CD4-positive, CD25-positive, alpha-beta regulatory T cell (primary cell): ENCODE data around the gene RPS29. TPM values are rescaled to one million over a fixed set of nuclear protein-coding genes. Genes with fewer than 3 reads are reported as not detected.
"Not testable (repeated sequence)": the region's sequence is repeated elsewhere in the genome, so short reads cannot be mapped to it uniquely, and the experiment has no call there.

Source experiments
- ATAC-seq, 2 donors: fragments of 150-1000 bp; cut with Tn5 transposase; one replicate each; pipeline ENCODE4 v1.10.0; 2021; ENCODE audit warnings: low read depth in 2 of 2, moderate number of reproducible peaks in 2 of 2, moderate library complexity in 1 of 2
- DNase-seq, 3 donors: peaks; one replicate each; pipeline versions ENCODE4 v3.0.0 to v3.0.0-alpha.2; 2012 to 2022; ENCODE audit warnings: mixed read lengths in 1 of 3
- H3K27ac ChIP-seq: one replicate; pipeline ENCODE4 v1.7.0; 2013; ENCODE audit warnings: mild to moderate bottlenecking, low read length; ENCODE audit not compliant: insufficient read depth, poor library complexity, severe bottlenecking
- H3K27me3 ChIP-seq: one replicate; pipeline ENCODE4 v1.7.0; 2013; ENCODE audit warnings: low read length; ENCODE audit not compliant: control insufficient read depth, insufficient read depth
- H3K36me3 ChIP-seq: one replicate; pipeline ENCODE4 v1.7.0; 2013; ENCODE audit warnings: mild to moderate bottlenecking, low read length, moderate library complexity; ENCODE audit not compliant: control insufficient read depth, insufficient read depth
- H3K4me1 ChIP-seq: 2 replicates; pipeline ENCODE4 v1.7.0; 2013; ENCODE audit warnings: mild to moderate bottlenecking, low read length; ENCODE audit not compliant: insufficient read depth, control insufficient read depth, poor library complexity, severe bottlenecking
- H3K4me3 ChIP-seq: one replicate; pipeline ENCODE4 v1.7.0; 2013; ENCODE audit warnings: low read depth, mild to moderate bottlenecking, low read length, moderate library complexity
- H3K9me3 ChIP-seq, 2 experiments: 1 replicate in 1 of 2; 2 replicates in 1 of 2; pipeline ENCODE4 v1.7.0; 2013; ENCODE audit warnings: low read length in 2 of 2, mild to moderate bottlenecking in 1 of 2, moderate library complexity in 1 of 2; ENCODE audit not compliant: control insufficient read depth in 2 of 2
- H3K27ac Mint-ChIP-seq, 3 donors: one replicate each; pipeline ENCODE4 v1.8.0; 2020 to 2022; ENCODE audit warnings: mild to moderate bottlenecking in 3 of 3, mixed read lengths in 3 of 3, moderate library complexity in 2 of 3
- H3K27me3 Mint-ChIP-seq: one replicate; pipeline ENCODE4 v1.8.0; 2022; ENCODE audit warnings: mild to moderate bottlenecking, mixed read lengths
- H3K36me3 Mint-ChIP-seq: one replicate; pipeline ENCODE4 v1.8.0; 2020; ENCODE audit warnings: mixed read lengths
- H3K4me1 Mint-ChIP-seq, 4 donors: one replicate each; pipeline ENCODE4 v1.8.0; 2020 to 2022; ENCODE audit warnings: mixed read lengths in 4 of 4, mild to moderate bottlenecking in 1 of 4
- H3K4me3 Mint-ChIP-seq, 4 donors: one replicate each; pipeline ENCODE4 v1.8.0; 2020 to 2022; ENCODE audit warnings: mild to moderate bottlenecking in 4 of 4, mixed read lengths in 4 of 4, moderate library complexity in 3 of 4
- H3K9me3 Mint-ChIP-seq, 7 donors: one replicate each; pipeline ENCODE4 v1.8.0; 2020 to 2022; ENCODE audit warnings: mixed read lengths in 7 of 7, mild to moderate bottlenecking in 3 of 7, moderate library complexity in 2 of 7
- polyA plus RNA-seq, 4 donors: library from polyadenylated mRNA; unstranded; fragments of 300-500 nt; fragmentation: Illumina TruSeq; gene quantifications; one replicate each; pipeline ENCODE4 v1.2.3, GENCODE V29; 2021
- total RNA-seq: library from RNA; stranded (reverse); gene quantifications from one replicate; pipeline ENCODE4 v1.2.3, GENCODE V29; 2022

RPS29 gene
- total and polyA plus RNA-seq, 5 donors from 2014 or later = 2,952 to 11,285 (median 8,310) TPM

DNA sequence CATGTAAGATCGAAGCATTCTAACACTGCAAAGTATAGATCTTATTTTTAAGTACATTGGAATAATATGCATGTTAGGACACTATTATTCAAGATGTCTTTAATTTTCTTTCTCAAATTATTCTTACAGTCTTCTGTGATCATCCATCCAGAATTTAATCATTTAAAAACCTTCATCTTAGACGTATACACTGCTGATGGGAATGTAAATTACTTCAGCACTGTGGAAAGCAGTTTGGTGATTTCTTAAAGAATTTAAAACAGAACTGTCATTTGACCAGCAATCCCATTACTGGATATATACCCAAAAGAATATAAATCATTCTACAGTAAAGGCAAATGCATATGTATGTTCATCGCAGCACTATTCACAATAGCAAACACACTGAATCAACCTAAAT lies 3.2 kb upstream of the RPS29 start:
- ATAC-seq (no peak), DNase-seq (no peak)
- H3K4me1 ChIP-seq = peaks cover 4% of the 10 kb centered on the region
- peaks cover 0 to 7% (median 0%) of the 10 kb centered on the region in 7 donors for H3K9me3 Mint-ChIP-seq
- H3K27me3 ChIP-seq = no peaks in the 10 kb centered on the region
- H3K9me3 ChIP-seq = no peaks in the 10 kb centered on the region
- no peak overlapping the region for H3K4me3 ChIP-seq
- H3K27me3 Mint-ChIP-seq = peaks cover 11% of the 10 kb centered on the region
- no peak overlapping the region for H3K27ac ChIP-seq
- H3K4me3 Mint-ChIP-seq = peak overlapping the region in 2 of 4 donors; percentile 7 to 28
- H3K4me1 Mint-ChIP-seq = peaks cover 8 to 30% (median 19%) of the 10 kb centered on the region in 4 donors
- H3K36me3 Mint-ChIP-seq = peaks cover 9% of the 10 kb centered on the region
- H3K27ac Mint-ChIP-seq = peak overlapping the region in 1 of 3 donors; percentile 67
- peaks cover 3% of the 10 kb centered on the region for H3K36me3 ChIP-seq

DNA sequence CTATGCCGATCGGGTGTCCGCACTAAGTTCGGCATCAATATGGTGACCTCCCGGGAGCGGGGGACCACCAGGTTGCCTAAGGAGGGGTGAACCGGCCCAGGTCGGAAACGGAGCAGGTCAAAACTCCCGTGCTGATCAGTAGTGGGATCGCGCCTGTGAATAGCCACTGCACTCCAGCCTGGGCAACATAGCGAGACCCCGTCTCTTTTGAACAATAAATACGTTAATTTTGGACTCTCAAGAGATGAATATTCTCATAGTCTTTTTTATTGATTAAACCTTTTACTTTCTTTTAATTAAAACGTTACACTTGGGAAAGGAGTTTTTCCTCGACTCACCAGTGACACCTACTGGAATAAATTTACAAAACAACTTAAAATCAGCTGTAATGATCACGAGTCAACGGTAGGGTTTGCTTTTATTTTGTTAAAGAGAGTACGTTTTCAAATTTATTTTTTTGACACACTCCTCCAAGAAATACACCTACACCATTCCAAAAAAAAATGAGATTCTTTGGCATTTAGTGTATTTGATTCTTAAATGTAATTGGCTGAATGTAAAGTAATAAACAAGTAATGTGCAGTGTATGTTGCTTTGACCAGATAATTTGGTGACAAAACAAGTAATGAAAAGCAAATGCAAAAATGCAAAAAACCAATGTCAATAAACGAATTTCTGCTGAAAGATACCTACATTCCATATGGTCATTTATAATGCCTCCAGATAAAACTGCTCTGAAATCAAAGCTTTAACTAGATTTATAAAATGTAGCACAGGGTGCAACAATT lies 687 bp upstream of the RPS29 start:
- Histone ChIP-seq H3K27ac (peak overlapping the region; percentile 97), H3K9me3 (no peaks in the 10 kb centered on the region), H3K4me1 (peaks cover 28% of the 10 kb centered on the region), H3K27me3 (no peaks in the 10 kb centered on the region), H3K36me3 (peaks cover 27% of the 10 kb centered on the region), H3K4me3 (peak overlapping the region; percentile 100)
- H3K27ac Mint-ChIP-seq = peak overlapping the region; percentile 97 to 100 (median 99)
- peaks cover 27 to 56% (median 39%) of the 10 kb centered on the region in 4 donors for H3K4me1 Mint-ChIP-seq
- ATAC-seq (peak; percentile 35 to 39), DNase-seq (peak; percentile 18 to 86 (median 83))
- H3K36me3 Mint-ChIP-seq = peaks cover 34% of the 10 kb centered on the region
- H3K27me3 Mint-ChIP-seq = peaks cover 11% of the 10 kb centered on the region
- H3K4me3 Mint-ChIP-seq = peak overlapping the region; percentile 91 to 96 (median 94)
- peaks cover 0 to 7% (median 0%) of the 10 kb centered on the region in 7 donors for H3K9me3 Mint-ChIP-seq

DNA sequence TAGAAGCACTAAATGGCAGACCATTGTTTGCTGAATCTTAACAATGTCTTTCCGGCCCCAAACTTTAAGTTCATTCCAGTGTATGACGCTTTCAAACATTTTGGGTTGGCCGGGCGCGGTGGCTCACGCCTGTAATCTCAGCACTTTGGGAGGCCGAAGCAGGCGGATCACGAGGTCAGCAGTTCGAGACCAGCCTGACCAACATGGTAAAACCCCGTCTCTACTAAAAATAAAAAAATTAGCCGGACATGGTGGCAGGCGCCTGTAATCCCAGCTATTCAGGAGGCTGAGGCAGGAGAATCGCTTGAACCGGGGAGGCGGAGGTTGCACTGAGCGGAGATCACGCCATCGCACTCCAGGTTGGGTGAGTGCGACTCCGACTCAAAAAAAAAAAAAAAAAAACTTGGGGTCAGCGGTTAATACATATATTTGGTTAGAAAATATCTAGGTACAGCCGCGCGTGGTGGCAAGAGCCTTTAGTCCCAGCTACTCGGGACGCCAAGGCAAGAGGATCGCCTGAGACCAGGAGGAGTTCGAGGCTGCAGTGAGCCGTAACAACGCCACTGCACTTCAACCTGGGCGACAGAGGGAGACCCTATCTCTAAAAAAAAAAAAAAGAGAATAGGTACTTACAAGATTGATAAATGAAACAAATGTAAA lies 1.1 kb downstream of the RPS29 start:
- peaks cover 11% of the 10 kb centered on the region for H3K27me3 Mint-ChIP-seq
- Histone ChIP-seq H3K27ac (peak overlapping the region; percentile 97), H3K4me3 (peak overlapping the region; percentile 100), H3K36me3 (peaks cover 27% of the 10 kb centered on the region), H3K4me1 (peaks cover 34% of the 10 kb centered on the region)
- peaks cover 32 to 68% (median 46%) of the 10 kb centered on the region in 4 donors for H3K4me1 Mint-ChIP-seq
- not testable (repeated sequence) for H3K9me3 ChIP-seq, H3K9me3 Mint-ChIP-seq, ATAC-seq, H3K27me3 ChIP-seq
- peak overlapping the region; percentile 54 to 100 (median 97) for H3K27ac Mint-ChIP-seq
- peak overlapping the region; percentile 91 to 96 (median 94) for H3K4me3 Mint-ChIP-seq
- DNase-seq = peak in 1 of 3 donors; percentile 27
- H3K36me3 Mint-ChIP-seq = peaks cover 39% of the 10 kb centered on the region

DNA sequence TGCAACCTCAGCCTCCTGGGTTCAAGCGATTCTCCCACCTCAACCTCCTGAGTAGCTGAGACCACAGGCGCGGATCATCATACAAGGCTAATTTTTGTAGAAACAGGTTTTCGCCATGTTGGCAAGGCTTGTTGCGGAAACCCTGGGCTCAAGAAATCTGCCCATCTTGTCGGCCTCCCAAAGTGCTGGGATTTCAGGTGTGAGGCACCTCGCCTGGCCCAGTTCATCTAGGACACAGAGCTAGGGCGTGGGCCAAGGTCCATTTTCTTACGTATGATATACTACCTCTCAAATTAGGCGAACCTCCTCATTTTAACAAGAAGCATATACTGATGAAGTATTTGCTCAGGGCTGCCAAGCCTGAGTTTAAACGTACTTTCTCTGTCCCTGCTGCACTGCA lies 2.1 kb downstream of the RPS29 start:
- peaks cover 0 to 5% (median 0%) of the 10 kb centered on the region in 7 donors for H3K9me3 Mint-ChIP-seq
- Histone ChIP-seq H3K27ac (peak overlapping the region; percentile 97), H3K27me3 (no peaks in the 10 kb centered on the region), H3K9me3 (no peaks in the 10 kb centered on the region), H3K4me3 (peak overlapping the region; percentile 100), H3K36me3 (peaks cover 27% of the 10 kb centered on the region), H3K4me1 (peaks cover 38% of the 10 kb centered on the region)
- peaks cover 11% of the 10 kb centered on the region for H3K27me3 Mint-ChIP-seq
- peak overlapping the region; percentile 91 to 96 (median 94) for H3K4me3 Mint-ChIP-seq
- DNase-seq = no peak
- H3K27ac Mint-ChIP-seq = peak overlapping the region; percentile 48 to 100 (median 83)
- H3K4me1 Mint-ChIP-seq = peaks cover 35 to 75% (median 51%) of the 10 kb centered on the region in 4 donors
- no peak for ATAC-seq
- peaks cover 39% of the 10 kb centered on the region for H3K36me3 Mint-ChIP-seq

DNA sequence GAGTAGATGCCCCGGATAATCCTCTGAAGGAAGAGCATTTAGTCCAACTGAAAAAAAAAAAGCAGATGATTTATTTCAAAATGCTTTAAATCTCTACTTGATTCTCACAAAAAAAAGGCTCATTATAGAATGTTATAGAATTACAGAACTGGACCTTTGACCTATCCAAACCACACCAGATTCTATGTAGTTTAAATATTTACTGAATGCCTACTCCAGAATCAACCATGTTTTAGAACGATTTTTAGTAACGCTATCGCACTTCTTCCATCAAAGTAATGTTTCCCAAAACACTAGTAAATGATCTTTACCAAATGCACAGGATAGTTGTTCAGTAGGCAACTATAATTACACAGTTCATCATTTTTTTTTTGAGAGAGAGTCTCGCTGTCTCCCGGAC lies 2.6 kb downstream of the RPS29 start:
- no peak for ATAC-seq
- Mint-ChIP-seq H3K27ac (peak overlapping the region; percentile 48 to 100 (median 83)), H3K27me3 (peaks cover 11% of the 10 kb centered on the region), H3K9me3 (peaks cover 0 to 5% (median 0%) of the 10 kb centered on the region in 7 donors), H3K4me3 (peak overlapping the region; percentile 91 to 96 (median 94)), H3K36me3 (peaks cover 39% of the 10 kb centered on the region), H3K4me1 (peaks cover 35 to 79% (median 52%) of the 10 kb centered on the region in 4 donors)
- Histone ChIP-seq H3K4me1 (peaks cover 38% of the 10 kb centered on the region), H3K36me3 (peaks cover 27% of the 10 kb centered on the region), H3K9me3 (no peaks in the 10 kb centered on the region), H3K27me3 (no peaks in the 10 kb centered on the region), H3K4me3 (peak overlapping the region; percentile 100), H3K27ac (no peak overlapping the region)
- DNase-seq = no peak

DNA sequence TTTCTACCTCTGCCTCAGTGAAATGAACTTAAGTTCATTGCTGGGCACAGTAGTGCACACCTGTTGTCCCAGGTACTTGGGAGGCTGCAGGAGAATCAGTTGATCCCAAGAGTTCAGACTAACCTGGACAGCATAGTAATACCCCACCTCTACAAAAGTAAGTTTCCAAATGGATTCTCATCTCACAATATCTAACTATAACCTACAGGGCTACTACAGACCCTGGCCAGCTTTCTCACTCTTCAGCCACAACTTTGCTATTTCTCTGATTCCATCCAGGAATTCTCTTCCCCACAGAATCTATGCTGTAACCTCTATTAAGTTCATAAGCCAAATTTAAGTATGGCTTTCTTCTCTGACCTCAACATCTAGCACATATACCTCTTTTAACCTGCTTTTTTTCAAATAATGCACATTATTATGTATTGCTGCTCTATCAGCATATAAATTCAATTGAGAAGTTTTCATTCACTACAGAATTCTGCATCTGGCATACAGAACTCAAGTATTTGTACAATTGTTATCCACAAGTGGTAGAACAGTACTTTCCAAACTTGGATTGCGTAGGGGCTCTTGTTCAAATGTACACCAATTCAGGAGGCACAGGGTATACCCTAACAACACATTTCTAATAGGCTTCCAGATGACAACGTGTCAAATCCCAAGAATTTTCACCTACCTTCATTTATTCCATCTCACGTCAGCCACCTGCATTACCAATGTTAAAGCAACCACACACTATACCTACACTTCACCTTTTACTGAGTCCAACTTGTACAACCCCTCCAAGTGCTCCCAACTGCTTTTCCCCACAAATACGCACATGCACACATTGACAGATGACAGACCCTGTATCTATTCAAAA lies 3.8 kb downstream of the RPS29 start:
- no peak for ATAC-seq
- H3K4me1 ChIP-seq = peaks cover 38% of the 10 kb centered on the region
- no peaks in the 10 kb centered on the region for H3K27me3 ChIP-seq
- peaks cover 11% of the 10 kb centered on the region for H3K27me3 Mint-ChIP-seq
- peaks cover 0 to 5% (median 0%) of the 10 kb centered on the region in 7 donors for H3K9me3 Mint-ChIP-seq
- H3K36me3 Mint-ChIP-seq = peaks cover 46% of the 10 kb centered on the region
- peak overlapping the region; percentile 28 to 86 (median 72) for H3K27ac Mint-ChIP-seq
- H3K27ac ChIP-seq = peak overlapping the region; percentile 16
- H3K9me3 ChIP-seq = no peaks in the 10 kb centered on the region
- peak overlapping the region; percentile 9 to 94 (median 38) for H3K4me3 Mint-ChIP-seq
- peaks cover 32% of the 10 kb centered on the region for H3K36me3 ChIP-seq
- peaks cover 42 to 83% (median 58%) of the 10 kb centered on the region in 4 donors for H3K4me1 Mint-ChIP-seq
- no peak for DNase-seq
- peak overlapping the region; percentile 29 for H3K4me3 ChIP-seq
